ENCODE measurements around the gene SGSM1.

DNA sequence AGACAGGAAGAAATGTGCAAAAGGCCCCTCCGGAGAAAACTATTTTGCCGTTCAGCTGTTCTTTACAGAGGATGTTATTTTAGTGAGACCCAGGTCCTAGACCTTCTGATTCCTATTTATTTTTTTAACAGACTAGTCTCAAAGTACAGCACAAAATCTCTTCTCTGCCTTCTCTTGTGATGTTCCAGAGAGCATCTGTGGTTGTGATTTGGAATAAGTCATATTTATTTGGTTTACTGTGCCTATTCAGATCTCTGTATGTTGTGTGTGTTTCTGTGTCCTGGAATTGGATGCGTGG is 120.4 kb downstream of the SGSM1 start:
- TF ChIP-seq, protein P1, sequence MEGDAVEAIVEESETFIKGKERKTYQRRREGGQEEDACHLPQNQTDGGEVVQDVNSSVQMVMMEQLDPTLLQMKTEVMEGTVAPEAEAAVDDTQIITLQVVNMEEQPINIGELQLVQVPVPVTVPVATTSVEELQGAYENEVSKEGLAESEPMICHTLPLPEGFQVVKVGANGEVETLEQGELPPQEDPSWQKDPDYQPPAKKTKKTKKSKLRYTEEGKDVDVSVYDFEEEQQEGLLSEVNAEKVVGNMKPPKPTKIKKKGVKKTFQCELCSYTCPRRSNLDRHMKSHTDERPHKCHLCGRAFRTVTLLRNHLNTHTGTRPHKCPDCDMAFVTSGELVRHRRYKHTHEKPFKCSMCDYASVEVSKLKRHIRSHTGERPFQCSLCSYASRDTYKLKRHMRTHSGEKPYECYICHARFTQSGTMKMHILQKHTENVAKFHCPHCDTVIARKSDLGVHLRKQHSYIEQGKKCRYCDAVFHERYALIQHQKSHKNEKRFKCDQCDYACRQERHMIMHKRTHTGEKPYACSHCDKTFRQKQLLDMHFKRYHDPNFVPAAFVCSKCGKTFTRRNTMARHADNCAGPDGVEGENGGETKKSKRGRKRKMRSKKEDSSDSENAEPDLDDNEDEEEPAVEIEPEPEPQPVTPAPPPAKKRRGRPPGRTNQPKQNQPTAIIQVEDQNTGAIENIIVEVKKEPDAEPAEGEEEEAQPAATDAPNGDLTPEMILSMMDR (IDR thresholded peaks at IDR 0.05), result no peak
- TF ChIP-seq POLR2AphosphoS5 (IDR thresholded peaks at IDR 0.05) (no peak), POLR2A (IDR thresholded peaks at IDR 0.05) (no peak)
